Measurements from ENCODE around the gene IRAK4. TPM values are rescaled to one million over a fixed set of nuclear protein-coding genes. Genes with fewer than 3 reads are reported as not detected.

The IRAK4 gene
- total and polyA plus RNA-seq, 2 donors (not counting 3 experiments of a cell fraction or from before 2014, with no cell fraction given), result 10.8 to 13.1 TPM

- intact Hi-C loops (cut with micrococcal nuclease) (no loop called here), dilution Hi-C loops (cut with MboI; ENCODE audit: extremely low pct_ligation_motif_present, low sequenced_read_pairs) (no loop called here)
- H3K4me3 ChIP-seq (replicated peaks in 1 of 3; ENCODE audit: insufficient read depth in 1 of 3, low read depth in 1 of 3, low read length in 3 of 3), result no peak overlapping the region
- ChIA-PET CTCF (interaction anchor here (3.1 kb wide), 1 partner anchor 11 kb away, joined by 9 read pairs; the partner anchor contains the start of gene TWF1), POLR2A (no interaction called here)
- H3K36me3 ChIP-seq (ENCODE audit: control insufficient read depth in 2 of 2, extremely low read depth in 1 of 2, insufficient read depth in 2 of 2, low read length in 2 of 2), result no peaks in the 10 kb centered on the region
- no peak overlapping the region for H3K27ac ChIP-seq (ENCODE audit: insufficient read depth, low read depth, low read length)
- H2AFZ ChIP-seq (ENCODE audit: low read depth, low read length), result no peak overlapping the region
- H3K9me1 ChIP-seq (replicated peaks; ENCODE audit: control insufficient read depth, extremely low read depth, insufficient read depth, low read length), result no peaks in the 10 kb centered on the region
- TF ChIP-seq CTCF (IDR thresholded peaks at IDR 0.05; ENCODE audit: extremely low read depth in 1 of 2, insufficient read depth in 1 of 2, low read depth in 1 of 2, low read length in 2 of 2) (no peak), MYC (IDR thresholded peaks at IDR 0.05; ENCODE audit: low read depth, low read length) (no peak), FOS (IDR thresholded peaks at IDR 0.05; ENCODE audit: borderline replicate concordance, insufficient read depth, low read length) (no peak), MAX (IDR thresholded peaks at IDR 0.05; ENCODE audit: insufficient read depth, insufficient read length) (no peak), POLR2AphosphoS5 (IDR thresholded peaks at IDR 0.05; ENCODE audit: insufficient read depth, low read depth, low read length) (no peak), EZH2 (IDR thresholded peaks at IDR 0.05; ENCODE audit: borderline replicate concordance, low read depth, low read length, severe bottlenecking) (no peak), JUN (IDR thresholded peaks at IDR 0.05; ENCODE audit: borderline replicate concordance, insufficient read depth, insufficient read length, low read depth) (no peak), POLR2A (IDR thresholded peaks at IDR 0.05; ENCODE audit: low read depth, low read length) (no peak), GATA2 (IDR thresholded peaks at IDR 0.05; ENCODE audit: insufficient read depth, insufficient read length, low read depth, low read length) (no peak)
- H4K20me1 ChIP-seq (replicated peaks; ENCODE audit: control insufficient read depth, extremely low read depth, insufficient read depth, low read length), result no peaks in the 10 kb centered on the region
- no peaks in the 10 kb centered on the region for H3K4me1 ChIP-seq (ENCODE audit: control insufficient read depth, extremely low read depth, insufficient read depth, low read length)
- no peak for DNase-seq (ENCODE audit: low read depth, low spot score)
- BruUV-seq (replicated peaks), result no TSS peak
- H3K79me2 ChIP-seq (ENCODE audit: control insufficient read depth, insufficient read depth, low read length), result no peaks in the 10 kb centered on the region
- no peak for FAIRE-seq
- peaks cover 10 to 14% of the 10 kb centered on the region in 2 experiments for H3K27me3 ChIP-seq (ENCODE audit: control insufficient read depth in 2 of 2, insufficient read depth in 2 of 2, low read length in 2 of 2)
- H3K4me2 ChIP-seq (ENCODE audit: insufficient read depth, low read length), result no peak overlapping the region
- no peaks in the 10 kb centered on the region for H3K9me3 ChIP-seq (replicated peaks; ENCODE audit: control insufficient read depth, insufficient read depth, low read length)
- no peak overlapping the region for H3K9ac ChIP-seq (replicated peaks; ENCODE audit: extremely low read depth, insufficient read depth, low read length)
Observed at GRCh38 chr12:43816168-43816567, 57.4 kb downstream of the IRAK4 start.
